ENCODE results near the gene ATXN7.

Gene ATXN7

DNA sequence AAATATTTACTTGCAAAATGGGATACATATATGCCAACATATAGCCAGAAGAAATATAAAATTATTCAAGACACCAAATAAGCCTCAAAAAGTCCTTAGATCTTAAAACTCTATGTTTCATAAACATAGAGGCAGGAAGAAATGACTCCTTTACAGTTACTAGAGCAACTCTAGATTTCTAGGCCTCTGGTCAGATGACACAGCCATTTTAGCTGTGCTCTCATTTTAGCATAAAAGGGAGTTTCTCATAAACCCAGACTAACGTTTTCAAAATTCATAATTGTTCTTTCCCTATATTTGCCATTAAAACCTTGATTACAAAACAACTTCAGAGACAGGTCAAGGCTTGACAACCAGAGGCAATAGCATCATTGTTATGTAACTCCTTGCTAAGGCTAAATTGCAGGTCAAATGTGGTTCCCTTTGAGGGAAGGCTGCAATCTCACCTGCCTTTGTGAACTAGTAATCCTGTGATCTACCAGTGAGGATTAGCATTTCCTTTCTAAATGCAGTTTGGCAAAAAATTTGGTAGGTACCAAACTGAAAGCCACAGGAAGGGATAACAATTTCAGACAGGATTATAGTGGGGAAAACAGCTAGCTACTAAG is 8.2 kb upstream of the ATXN7 start:
- Mint-ChIP-seq H3K9me3 (no peaks in the 10 kb centered on the region), H3K36me3 (peaks cover 4% of the 10 kb centered on the region), H3K4me1 (peaks cover 19% of the 10 kb centered on the region), H3K27ac (peak overlapping the region; percentile 65), H3K4me3 (no peak overlapping the region)
- ATAC-seq (peak; percentile 66), DNase-seq (ENCODE audit: low spot score in 2 of 2) (no peak)

DNA sequence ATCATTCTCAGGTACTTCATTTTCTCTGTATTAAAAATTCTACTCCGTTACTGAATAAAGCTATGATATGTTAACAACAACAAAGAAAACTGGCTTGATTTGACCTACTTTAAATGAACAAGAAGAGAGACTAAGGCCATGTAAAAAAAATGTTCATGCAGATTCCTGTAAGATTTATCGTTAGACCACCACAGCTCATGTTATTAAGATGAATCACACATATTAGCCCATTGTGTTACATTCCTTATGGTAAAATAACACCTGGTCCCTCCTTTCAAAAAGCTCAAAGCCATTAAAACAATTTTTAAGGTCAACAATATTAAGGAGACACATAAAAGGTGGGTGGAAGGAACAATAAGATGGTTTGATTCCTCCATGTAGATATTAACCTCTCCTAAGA is 6.4 kb upstream of the ATXN7 start:
- no peaks in the 10 kb centered on the region for H3K9me3 Mint-ChIP-seq
- H3K4me1 Mint-ChIP-seq = peaks cover 38% of the 10 kb centered on the region
- no peak for DNase-seq (ENCODE audit: low spot score in 2 of 2)
- H3K36me3 Mint-ChIP-seq = peaks cover 4% of the 10 kb centered on the region
- ATAC-seq = no peak
- H3K4me3 Mint-ChIP-seq = no peak overlapping the region
- H3K27ac Mint-ChIP-seq = no peak overlapping the region

DNA sequence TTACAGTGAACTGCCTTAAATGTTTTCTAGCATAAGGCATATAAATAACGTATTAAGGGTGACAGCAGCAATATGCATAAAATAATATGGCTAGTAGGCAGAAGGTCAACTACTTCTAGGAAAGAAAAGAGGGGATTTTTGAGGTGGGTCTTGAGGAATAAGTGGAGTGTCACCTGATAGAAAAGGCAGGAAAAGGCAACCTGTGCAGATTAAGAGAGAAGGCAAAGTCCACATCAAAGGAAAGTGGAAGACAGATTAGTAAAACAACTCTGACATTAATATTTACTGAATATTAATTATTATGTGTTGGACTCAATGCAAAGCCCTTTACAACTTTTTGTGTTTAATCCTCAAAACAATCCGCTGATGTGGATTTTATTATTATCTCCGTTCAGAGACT is 2.9 kb upstream of the ATXN7 start:
- Mint-ChIP-seq H3K4me3 (no peak overlapping the region), H3K36me3 (peaks cover 21% of the 10 kb centered on the region), H3K9me3 (no peaks in the 10 kb centered on the region), H3K27ac (peak overlapping the region; percentile 7), H3K4me1 (peaks cover 49% of the 10 kb centered on the region)
- no peak for ATAC-seq
- DNase-seq (ENCODE audit: low spot score in 2 of 2) = no peak

DNA sequence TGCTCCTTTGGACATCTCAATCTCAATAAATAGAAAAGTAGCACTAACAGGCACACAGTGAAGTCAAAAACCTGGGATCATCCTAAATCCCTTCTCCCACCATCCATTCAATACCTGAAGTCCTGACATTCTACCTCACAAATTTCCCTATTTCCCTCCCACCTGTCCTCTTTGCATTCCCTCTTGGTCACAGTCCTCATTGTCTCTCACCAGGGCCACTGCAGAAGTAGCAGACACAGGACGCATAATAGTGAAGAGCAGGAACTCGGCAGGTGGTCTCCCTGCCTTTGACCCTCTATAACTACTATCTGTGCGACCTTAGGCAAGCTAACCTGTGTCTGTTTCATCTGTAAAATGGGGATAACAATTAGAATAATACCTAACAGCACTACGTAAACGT is 2.4 kb upstream of the ATXN7 start:
- Mint-ChIP-seq H3K4me3 (no peak overlapping the region), H3K27ac (peak overlapping the region; percentile 63)
- ATAC-seq = no peak

DNA sequence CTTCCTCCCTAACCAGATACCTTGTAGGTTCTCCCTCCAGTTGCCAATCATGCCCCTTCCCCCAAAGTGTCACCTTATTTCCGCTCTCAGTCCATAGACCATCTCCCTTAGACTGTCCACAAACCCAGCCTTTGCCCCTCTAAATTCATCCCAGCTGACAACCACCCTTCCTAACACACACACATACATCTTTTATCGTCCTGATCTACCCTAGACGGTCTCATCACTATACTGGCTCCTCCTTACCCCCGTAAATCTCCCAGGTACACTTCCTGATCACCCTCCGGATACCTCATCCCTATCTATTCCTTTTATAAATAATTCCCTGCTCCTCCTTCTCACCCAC is 890 bp upstream of the ATXN7 start:
- H3K4me1 Mint-ChIP-seq = peaks cover 48% of the 10 kb centered on the region
- H3K9me3 Mint-ChIP-seq = no peaks in the 10 kb centered on the region
- ATAC-seq (no peak), DNase-seq (ENCODE audit: low spot score in 2 of 2) (peak in 1 of 2 donors; percentile 52)
- H3K36me3 Mint-ChIP-seq = peaks cover 41% of the 10 kb centered on the region
- peak overlapping the region; percentile 75 for H3K4me3 Mint-ChIP-seq
- H3K27ac Mint-ChIP-seq = peak overlapping the region; percentile 99

More for the DNA sequence above, 2.4 kb upstream of the ATXN7 start:
- H3K4me1 Mint-ChIP-seq = peaks cover 48% of the 10 kb centered on the region
- DNase-seq (ENCODE audit: low spot score in 2 of 2) = no peak
- H3K36me3 Mint-ChIP-seq = peaks cover 26% of the 10 kb centered on the region
- no peaks in the 10 kb centered on the region for H3K9me3 Mint-ChIP-seq

DNA sequence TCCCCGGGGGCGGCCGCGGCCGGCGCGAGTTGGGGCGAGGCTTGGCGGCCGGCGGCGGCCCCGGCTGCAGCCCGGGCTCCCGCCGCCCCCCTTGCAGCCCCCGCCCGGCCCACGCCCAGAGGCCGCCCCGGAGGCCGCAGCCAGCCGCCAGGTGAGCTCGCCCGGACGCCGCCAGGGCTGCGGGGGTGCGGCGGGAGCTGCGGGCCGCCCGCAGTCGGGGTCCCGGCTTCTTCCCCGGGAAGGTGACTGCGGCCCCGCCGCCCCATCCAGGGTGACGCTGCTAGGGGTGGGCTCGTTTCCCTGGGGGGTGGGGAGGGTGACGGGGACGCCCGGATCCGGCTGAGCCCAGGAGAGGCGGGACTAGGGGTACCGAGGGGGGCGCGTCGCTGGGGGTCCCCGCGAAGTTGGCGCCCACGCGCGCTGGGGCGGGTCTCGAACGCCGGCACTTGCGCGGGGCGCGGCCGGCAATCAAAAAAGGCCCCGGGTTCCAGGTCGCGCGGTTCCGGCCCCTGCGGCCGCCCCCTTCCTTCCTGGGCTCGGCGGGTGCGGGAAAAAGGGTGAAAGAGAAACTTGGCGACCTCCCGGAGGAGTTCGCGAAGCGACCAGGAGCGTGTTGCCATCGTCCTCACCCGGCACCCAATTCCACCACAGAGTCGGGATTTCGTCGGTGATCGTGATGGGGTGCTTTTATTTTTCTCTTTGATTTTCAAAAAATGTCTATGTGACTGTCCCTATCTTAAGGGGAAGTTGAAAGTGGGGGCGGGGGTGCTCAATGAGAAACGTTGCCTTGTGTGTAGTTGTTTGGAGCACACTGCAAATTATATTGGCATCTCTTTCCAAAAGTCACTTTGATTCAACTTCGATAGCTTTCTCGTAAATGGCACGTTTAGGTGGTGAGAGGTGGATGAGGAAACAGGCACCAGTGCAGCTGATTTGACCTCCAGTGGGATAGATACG is 619 bp downstream of the ATXN7 start:
- H3K27ac Mint-ChIP-seq = peak overlapping the region; percentile 94
- peaks cover 46% of the 10 kb centered on the region for H3K4me1 Mint-ChIP-seq
- peak; percentile 27 to 71 for DNase-seq (ENCODE audit: low spot score in 2 of 2)

DNA sequence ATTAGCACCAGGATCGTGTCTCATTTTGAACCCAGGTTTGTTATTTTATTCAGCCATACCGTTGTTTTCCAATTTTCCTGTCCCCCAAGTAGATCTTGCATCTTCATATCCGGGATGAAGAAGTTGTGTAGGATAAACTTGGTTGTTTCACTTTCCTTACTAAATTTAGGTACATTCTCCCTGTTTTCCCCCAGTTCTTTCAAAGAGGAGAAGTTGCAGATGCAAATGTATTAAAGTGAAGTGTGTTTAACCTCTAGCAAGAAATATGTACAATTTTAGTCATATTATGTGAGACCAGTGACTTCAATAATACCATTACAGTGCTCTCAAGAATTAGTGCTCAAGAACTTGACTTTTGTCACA is 1.3 kb downstream of the ATXN7 start:
- peak overlapping the region; percentile 75 for H3K4me3 Mint-ChIP-seq
- no peaks in the 10 kb centered on the region for H3K9me3 Mint-ChIP-seq
- H3K36me3 Mint-ChIP-seq = peaks cover 44% of the 10 kb centered on the region
- H3K4me1 Mint-ChIP-seq = peaks cover 48% of the 10 kb centered on the region
- DNase-seq (ENCODE audit: low spot score in 2 of 2) (no peak), ATAC-seq (no peak)
- peak overlapping the region; percentile 94 for H3K27ac Mint-ChIP-seq

More for the DNA sequence above, 619 bp downstream of the ATXN7 start:
- H3K36me3 Mint-ChIP-seq = peaks cover 44% of the 10 kb centered on the region
- H3K4me3 Mint-ChIP-seq = peak overlapping the region; percentile 75
- H3K9me3 Mint-ChIP-seq = no peaks in the 10 kb centered on the region
- ATAC-seq = peak; percentile 61

DNA sequence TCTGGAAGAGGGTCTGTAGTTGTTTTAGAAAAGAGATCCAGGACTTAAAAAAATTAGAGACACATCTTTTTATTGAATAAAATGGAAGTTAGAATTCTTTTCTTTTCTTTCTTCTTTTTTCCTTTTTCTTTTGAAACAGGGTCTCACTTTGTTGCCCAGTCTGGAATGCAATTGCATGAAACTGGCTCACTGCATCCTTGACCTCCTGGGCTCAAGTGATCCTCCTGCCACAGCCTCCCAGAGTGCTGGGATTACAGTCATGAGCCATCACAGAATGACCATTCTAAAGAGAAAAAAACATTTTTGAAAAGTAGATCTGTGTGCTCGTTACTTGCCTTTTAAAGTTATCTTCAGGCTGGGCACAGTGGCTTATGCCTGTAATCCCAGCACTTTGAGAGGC is 3.6 kb downstream of the ATXN7 start:
- Mint-ChIP-seq H3K9me3 (no peaks in the 10 kb centered on the region), H3K36me3 (peaks cover 44% of the 10 kb centered on the region), H3K4me1 (peaks cover 36% of the 10 kb centered on the region), H3K4me3 (no peak overlapping the region), H3K27ac (peak overlapping the region; percentile 60)
- no peak for DNase-seq (ENCODE audit: low spot score in 2 of 2)
- ATAC-seq = no peak

DNA sequence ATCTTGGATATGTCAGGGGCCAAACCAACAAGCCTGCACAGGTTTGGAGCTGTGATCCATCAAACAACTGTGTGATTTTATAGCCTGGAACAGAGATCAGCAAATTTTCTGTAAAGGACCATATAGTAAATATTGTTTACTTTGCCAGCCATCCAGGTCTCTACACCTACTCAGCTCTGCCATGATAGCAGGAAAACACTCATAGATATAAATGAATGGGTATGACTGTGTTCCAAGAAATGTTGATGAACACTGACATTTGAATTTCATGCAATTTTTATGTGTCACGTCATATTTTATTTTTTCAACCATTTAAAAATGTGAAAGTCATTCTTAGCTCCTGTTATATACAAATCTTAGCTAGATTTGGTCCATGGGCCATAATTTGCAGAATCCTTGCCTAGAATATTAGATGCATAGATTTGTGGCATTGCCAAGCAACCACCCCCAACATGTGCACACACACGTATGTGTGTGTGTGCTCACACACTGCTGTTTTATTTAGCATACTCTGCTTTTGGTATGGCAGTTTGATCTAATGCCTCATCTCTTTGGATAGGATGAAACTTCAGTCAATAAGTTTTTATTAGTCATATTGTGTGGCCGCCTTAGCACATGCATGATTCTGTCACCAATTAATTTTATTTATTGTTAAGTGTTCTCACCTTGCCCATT is 6.4 kb downstream of the ATXN7 start:
- no peaks in the 10 kb centered on the region for H3K9me3 Mint-ChIP-seq
- DNase-seq (ENCODE audit: low spot score in 2 of 2) = no peak
- peak; percentile 80 for ATAC-seq
- H3K36me3 Mint-ChIP-seq = peaks cover 29% of the 10 kb centered on the region
- peaks cover 35% of the 10 kb centered on the region for H3K4me1 Mint-ChIP-seq
- no peak overlapping the region for H3K4me3 Mint-ChIP-seq
- peak overlapping the region; percentile 60 for H3K27ac Mint-ChIP-seq

DNA sequence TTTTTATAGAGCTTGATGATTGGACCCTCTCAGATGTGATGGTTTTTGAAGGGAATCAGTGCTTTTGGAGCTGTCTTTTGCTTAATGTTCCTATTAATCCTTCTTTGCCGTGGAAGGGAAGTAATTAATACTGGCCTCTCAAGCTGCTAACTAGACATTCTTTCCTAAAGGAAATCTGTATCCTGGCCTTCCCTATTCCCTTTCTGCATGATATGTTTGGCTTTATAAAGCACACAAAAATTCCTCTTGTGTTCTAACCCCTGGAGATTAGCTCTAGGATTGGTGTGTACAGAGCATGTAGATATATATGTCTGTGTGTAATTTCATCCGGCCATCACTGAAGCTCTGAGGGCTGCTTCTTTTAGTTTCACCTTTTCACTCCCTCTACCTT is 6.9 kb downstream of the ATXN7 start:
- Mint-ChIP-seq H3K4me1 (peaks cover 31% of the 10 kb centered on the region), H3K9me3 (no peaks in the 10 kb centered on the region), H3K4me3 (no peak overlapping the region)

DNA sequence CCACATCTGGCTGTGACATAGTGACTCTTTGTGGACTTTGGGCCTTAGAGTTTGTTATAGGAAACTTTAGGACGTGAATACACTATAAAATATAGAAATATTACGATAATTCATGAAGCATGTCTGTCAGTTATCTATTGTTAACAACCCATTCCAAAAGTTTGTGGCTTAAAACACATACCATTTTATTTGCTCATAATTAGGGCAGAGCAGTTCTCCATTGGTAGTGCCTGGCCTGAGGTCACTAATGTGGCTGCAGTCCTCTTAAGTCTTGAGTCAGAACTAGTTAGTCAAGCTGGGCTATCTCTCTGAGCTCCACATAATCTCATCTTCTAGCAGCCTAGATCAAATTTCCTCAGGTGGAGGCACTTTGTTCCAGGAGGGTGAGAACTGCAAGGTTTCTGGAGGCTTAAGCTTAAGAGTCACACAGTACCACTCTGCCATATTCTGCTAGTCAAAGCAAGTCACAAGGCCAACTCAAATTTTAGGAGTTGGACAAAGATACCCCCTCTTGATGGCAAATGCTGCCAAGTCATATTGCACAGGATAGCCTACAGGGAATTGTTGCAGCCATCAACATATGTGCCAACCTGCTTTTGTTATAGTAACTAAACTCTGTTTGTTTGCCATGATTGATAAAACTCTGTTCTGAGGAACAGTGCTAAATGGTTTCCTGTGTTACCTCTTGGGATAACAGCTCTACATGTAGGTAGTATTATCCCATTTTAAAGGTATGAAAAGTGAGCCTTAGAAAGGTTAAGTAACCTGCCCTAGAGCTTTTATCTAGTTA is 8.7 kb downstream of the ATXN7 start:
- Mint-ChIP-seq H3K27ac (no peak overlapping the region), H3K36me3 (peaks cover 8% of the 10 kb centered on the region), H3K4me3 (no peak overlapping the region), H3K4me1 (peaks cover 33% of the 10 kb centered on the region), H3K9me3 (no peaks in the 10 kb centered on the region)
- no peak for ATAC-seq
- no peak for DNase-seq (ENCODE audit: low spot score in 2 of 2)

More for the DNA sequence above, 6.9 kb downstream of the ATXN7 start:
- Mint-ChIP-seq H3K27ac (no peak overlapping the region), H3K36me3 (peaks cover 24% of the 10 kb centered on the region)
- no peak for DNase-seq (ENCODE audit: low spot score in 2 of 2)
- no peak for ATAC-seq

DNA sequence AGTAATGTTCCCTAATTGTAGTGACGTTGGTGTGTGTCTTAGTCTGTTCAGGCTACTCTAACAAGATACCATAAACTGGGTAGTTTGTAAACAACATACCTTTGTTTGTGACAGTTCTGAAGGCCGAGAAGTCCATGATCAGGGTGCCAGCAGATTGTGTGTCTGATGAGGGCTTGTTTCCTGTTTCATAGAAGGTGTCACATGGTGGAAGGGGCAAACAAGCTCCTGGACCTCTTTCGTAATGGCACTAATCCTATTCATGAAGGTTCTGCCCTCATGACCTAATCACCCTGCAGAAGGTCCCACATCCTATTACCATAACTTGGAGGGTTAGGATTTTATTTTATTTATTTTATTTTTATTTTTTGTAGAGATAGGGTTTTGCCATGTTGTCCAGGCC is 11.1 kb downstream of the ATXN7 start:
- Mint-ChIP-seq H3K36me3 (no peaks in the 10 kb centered on the region), H3K4me1 (peaks cover 43% of the 10 kb centered on the region), H3K9me3 (no peaks in the 10 kb centered on the region), H3K4me3 (no peak overlapping the region), H3K27ac (no peak overlapping the region)
- ATAC-seq = no peak
- DNase-seq (ENCODE audit: low spot score in 2 of 2) = no peak

DNA sequence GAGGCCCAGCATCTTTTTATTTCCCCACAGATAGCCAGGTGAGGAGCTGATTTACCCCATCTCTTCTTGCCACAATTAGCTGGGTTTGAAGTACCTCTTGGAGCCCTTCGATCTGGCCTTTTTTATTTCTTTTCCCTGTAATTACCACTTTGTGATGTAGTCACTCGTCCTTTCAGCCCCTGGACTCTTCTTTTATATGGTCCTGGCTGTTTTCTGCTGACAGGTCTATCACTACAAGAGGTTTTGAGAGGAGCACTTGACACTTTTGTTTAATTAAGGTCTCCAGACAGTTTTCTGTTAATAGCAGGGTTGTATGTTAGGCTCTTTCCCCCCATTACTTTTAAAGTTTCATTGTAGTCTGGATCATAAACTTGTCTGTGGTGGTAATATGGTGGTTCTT is 11.8 kb downstream of the ATXN7 start:
- Mint-ChIP-seq H3K36me3 (no peaks in the 10 kb centered on the region), H3K27ac (no peak overlapping the region), H3K4me1 (peaks cover 43% of the 10 kb centered on the region), H3K4me3 (no peak overlapping the region), H3K9me3 (no peaks in the 10 kb centered on the region)
- ATAC-seq (no peak), DNase-seq (ENCODE audit: low spot score in 2 of 2) (no peak)

DNA sequence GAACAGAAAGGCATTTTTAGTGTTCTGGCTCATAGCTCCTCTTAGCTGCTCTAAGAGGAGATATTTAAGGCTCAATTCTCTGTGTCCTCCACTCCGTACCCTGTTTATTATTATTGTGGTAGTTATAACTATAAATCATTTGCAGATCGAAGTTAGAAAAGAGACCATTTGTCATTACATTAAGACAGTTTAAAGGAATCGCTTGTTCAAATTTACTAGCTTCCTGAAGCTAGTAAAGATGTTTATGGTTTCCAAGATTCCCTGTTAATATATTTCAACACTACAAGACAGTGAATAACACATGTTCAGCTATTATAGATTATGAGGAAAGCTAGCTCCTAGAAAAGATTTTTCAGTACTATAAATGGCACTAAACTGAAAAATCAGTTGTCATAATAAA is 12.6 kb downstream of the ATXN7 start:
- no peak overlapping the region for H3K27ac Mint-ChIP-seq
- peaks cover 41% of the 10 kb centered on the region for H3K4me1 Mint-ChIP-seq
- ATAC-seq = no peak
- no peak for DNase-seq (ENCODE audit: low spot score in 2 of 2)
- H3K9me3 Mint-ChIP-seq = no peaks in the 10 kb centered on the region
- no peak overlapping the region for H3K4me3 Mint-ChIP-seq
- no peaks in the 10 kb centered on the region for H3K36me3 Mint-ChIP-seq
